B cell (primary cell): ENCODE measurements around the gene NOTCH1.

Experiments
- CTCF ChIP-seq: fragments of 200-600 bp; IDR thresholded peaks from one replicate; pipeline ENCODE4 v1.8.0; 2022; ENCODE audit warnings: antibody characterized with exemption, mild to moderate bottlenecking
- EZH2 ChIP-seq: IDR thresholded peaks from 2 replicates; pipeline ENCODE4 v1.6.1; 2012; ENCODE audit warnings: borderline replicate concordance, low read depth, mild to moderate bottlenecking, moderate library complexity, low read length; ENCODE audit not compliant: insufficient read depth, poor library complexity, severe bottlenecking

GRCh38 chr9:136570191-136570845 is 24.5 kb upstream of the NOTCH1 start:
- no peak for TF ChIP-seq CTCF
- no peak for TF ChIP-seq EZH2
